Colon (tissue), 2 donors: ENCODE measurements around the gene NR1D2.
"Not testable (repeated sequence)": the region's sequence is repeated elsewhere in the genome, so short reads cannot be mapped to it uniquely, and the experiment has no call there.

ENCODE experiments used
- FAIRE-seq: peaks from 2 replicates; lab custom pipeline; 2012; peaks lifted over from hg19 to GRCh38; lab: Jason Lieb, UNC
- donor health status: control.
- donor health status: control.

The NR1D2 gene

GRCh38 chr3:23944861-23945662 lies at the start of gene NR1D2:
TSS of gene NR1D2 (plus strand) at chr3:23945286. CDS start at chr3:23945579, 293 bp downstream.
- FAIRE-seq = no peak

- FAIRE-seq = no peak
These were observed 44.3 kb upstream of the NR1D2 start for GRCh38 chr3:23900744-23901143.

GRCh38 chr3:23904545-23904944 lies 40.5 kb upstream of the NR1D2 start:
- no peak for FAIRE-seq

DNA sequence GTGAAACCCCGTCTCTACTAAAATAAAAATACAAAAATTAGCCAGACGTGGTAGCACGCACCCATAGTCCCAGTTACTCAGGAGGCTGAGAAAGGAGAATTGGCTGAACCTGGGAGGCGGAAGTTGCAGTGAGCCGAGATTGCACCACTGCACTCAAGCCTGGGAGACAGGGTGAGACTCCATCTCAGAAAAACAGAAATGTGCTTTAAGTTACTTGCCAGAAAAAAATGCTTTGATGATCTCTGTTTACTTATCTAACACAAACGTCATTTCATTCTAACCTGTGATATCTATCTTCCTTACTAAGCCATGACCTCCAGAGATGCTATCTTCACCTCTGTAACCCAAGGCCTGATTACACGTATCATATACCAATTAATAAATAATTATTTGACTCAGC lies 35.7 kb upstream of the NR1D2 start:
- no peak for FAIRE-seq

DNA sequence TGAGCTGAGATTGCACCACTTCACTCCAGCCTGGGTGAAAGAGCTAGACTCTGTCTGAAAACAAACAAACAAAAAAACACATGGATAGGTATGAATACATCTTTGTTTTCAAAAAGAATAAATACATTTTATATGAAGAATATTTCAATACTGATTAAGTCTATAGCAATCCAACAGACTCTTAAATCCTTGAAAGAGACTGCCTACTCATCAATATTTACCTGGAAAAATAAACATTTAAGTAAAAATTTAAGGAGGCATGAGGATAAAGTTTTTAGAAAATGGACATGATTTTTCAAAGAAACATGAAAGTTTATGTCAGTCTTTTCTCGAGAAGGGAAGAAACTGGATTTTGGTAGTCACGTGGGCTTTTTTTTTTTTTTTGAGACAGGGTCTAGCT lies 33.7 kb upstream of the NR1D2 start:
- no peak for FAIRE-seq

GRCh38 chr3:23912335-23912734 lies 32.8 kb upstream of the NR1D2 start:
- not testable (repeated sequence) for FAIRE-seq

- no peak for FAIRE-seq
These were observed 31.9 kb upstream of the NR1D2 start for GRCh38 chr3:23913182-23913581.

- FAIRE-seq = no peak
These were observed 31.0 kb upstream of the NR1D2 start for GRCh38 chr3:23913873-23914743.

DNA sequence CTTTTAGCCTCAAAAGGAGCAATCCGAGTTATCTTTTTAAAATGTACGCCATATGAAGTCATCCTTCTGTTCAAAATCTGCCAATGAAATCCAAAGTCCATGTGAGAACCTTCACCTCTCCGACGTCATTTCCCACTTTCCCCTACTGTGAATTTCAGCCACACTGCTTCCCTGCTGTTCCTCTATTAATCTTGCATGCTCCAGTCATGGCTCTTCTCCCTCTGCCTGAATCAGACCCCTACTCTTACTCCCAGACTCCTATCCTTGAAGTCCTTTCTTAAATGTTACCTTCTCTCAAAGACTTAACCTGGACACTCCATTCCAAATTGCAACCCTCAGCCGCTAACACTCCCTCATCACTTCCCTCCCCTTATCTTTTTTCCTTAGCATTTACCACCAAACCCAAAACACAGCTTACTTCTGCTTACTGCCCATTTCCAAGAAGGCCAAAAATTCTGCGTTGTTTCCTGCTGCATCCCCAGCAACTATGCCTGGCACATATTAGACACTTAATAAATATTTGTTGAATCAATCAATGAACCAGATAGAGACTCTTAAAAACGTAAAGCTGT lies 29.5 kb upstream of the NR1D2 start:
- FAIRE-seq = no peak

- FAIRE-seq = no peak
These were observed 28.8 kb upstream of the NR1D2 start for GRCh38 chr3:23916152-23916885.

GRCh38 chr3:23916886-23917678 lies 28.0 kb upstream of the NR1D2 start, which contains the start of the genes NKIRAS1 and RPL15:
TSS of gene NKIRAS1 (minus strand) at chr3:23916990. CDS start at chr3:23910904, 6,086 bp downstream.
TSS of gene RPL15 (plus strand) at chr3:23917132. CDS start at chr3:23917860, 728 bp downstream.
- FAIRE-seq = no peak

GRCh38 chr3:23917679-23918303 lies 27.3 kb upstream of the NR1D2 start:
- FAIRE-seq = not testable (repeated sequence)

- FAIRE-seq = not testable (repeated sequence)
These were observed 26.8 kb upstream of the NR1D2 start for GRCh38 chr3:23918331-23918730.

- FAIRE-seq = no peak
These were observed 25.5 kb upstream of the NR1D2 start for GRCh38 chr3:23919628-23920027.

DNA sequence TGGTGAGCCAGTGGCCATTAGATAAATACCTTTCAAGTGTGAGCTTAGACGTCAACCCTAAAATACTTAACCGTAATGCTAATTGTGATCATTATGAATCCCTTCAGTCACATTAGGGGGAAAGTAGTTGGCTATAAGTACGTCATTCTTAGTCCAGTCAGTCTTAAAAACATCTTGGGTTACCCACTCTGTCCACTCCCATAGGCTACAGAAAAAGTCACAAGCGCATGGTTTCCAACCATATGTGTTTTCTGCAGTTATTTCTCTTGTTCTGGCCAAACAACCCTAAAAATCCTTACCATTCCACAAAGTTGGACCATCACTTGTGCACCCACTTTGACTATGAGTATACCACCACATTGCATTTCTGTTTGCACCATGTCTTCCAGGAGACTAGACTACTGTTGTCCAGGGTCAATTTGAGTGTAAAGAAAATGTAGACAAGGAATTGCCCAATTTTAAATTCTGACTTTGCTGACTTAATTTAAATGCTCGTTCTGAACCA lies 24.9 kb upstream of the NR1D2 start:
- FAIRE-seq = no peak

DNA sequence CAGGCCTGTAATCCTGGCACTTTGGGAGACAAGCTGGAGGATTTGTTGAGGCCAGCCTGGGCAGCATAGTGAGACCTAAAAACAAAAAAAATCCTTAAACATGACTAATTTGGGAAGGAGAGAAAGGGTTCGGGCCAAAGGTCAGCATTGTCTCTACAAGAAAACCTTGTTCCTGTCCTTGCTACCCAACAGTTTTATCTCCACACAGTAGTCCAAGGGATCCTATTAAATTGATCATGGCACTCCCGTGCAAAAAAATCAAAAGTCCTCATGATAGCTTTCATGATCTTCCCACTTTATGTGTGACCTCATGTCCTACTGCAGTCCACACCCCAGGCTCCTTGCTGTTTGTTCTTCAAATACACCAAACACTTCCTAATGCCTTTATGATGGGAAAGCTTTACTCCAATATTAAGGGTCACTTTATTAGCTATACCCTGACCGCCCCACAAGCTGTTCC lies 24.0 kb upstream of the NR1D2 start:
- no peak for FAIRE-seq

DNA sequence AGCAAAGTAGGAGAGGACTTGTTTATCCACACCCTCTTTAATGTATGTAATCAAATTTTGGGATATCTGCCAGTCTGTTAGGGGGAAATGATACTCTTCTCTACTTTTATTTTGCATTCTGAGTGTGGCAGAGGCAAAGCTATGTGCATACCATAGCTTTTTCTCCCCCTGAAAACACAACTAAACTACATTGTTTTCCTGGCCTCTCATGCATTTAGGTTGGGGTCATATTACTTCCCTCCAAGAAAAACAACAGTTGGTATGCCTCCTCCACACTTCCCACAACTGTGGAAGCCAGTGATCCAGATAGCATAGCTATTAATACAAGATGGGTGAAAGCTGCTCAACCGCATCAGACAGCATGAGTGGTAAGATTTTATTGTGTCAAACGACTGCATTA lies 21.3 kb upstream of the NR1D2 start:
- FAIRE-seq = no peak

DNA sequence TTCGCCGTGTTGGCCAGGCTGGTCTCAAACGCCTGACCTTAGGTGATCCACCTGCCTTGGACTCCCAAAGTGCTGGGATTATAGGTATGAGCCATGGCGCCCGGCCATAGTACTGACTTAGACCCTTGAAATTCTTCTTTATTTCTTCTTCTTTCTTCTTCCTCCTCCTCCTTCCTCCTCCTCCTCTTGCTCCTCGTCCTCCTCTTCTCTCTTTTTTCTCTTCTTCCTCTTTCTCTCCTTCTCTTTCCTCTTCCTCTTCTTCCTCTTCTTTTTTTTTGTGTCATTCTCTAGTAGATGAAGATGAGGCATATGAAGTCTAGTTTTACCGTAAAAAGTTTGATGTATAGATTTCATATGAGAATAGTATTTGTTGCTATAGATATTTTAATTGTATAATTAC lies 18.8 kb upstream of the NR1D2 start:
- FAIRE-seq = no peak

DNA sequence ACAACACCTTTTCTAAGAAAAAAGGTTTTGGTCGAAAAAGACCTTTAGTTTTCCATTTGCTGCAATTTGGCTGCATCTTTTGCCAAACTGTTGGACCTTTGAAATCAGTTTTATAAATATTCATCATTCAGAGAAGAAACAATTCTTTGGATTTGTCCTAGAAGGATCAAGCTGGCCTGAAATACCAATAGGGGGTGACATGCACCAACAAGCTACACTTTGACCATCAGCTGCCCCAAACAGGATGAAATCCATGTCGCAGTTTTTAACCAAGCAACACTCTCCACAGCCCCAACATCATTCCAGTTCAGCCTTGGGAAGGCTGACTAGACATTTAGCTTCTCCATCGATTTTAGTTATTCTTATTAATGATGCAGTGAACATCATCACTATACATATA lies 18.4 kb upstream of the NR1D2 start:
- FAIRE-seq = no peak

- no peak for FAIRE-seq
These were observed 16.6 kb upstream of the NR1D2 start for GRCh38 chr3:23928524-23928923.
